Measurements from ENCODE around the gene TRIM9.
"Not testable (repeated sequence)": the region's sequence is repeated elsewhere in the genome, so short reads cannot be mapped to it uniquely, and the experiment has no call there.

Gene TRIM9

GRCh38 chr14:50961605-50962221, 133.2 kb downstream of the TRIM9 start:
- Histone ChIP-seq H3K4me3 (no peak overlapping the region), H3K27ac (no peak overlapping the region), H3K36me3 (no peaks in the 10 kb centered on the region), H3K9ac (no peak overlapping the region), H3K4me1 (no peaks in the 10 kb centered on the region), H3K27me3 (no peaks in the 10 kb centered on the region), H3K4me2 (no peak overlapping the region), H3K9me3 (no peaks in the 10 kb centered on the region), H4K20me1 (no peaks in the 10 kb centered on the region)
- TF ChIP-seq Cebpa-rat (IDR thresholded peaks at IDR 0.05), result no peak

DNA sequence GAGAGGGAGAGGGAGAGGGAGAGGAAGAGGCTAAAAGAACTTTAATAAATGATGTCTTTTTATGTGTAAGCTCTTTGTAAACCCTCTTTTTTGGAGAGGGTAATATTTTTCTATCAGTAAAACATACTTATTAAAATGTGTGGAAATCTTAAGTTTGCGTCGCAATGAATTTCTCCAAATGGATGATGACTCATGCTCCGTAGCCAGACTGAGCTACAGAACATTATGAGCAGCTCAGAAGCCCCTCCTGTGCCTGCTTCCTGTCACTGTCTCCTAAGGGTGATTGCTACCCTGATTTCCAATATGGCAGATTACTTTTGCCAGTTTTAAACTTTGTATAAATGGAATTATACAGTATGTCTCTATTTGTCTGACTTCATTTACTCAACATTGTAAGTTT, 137.6 kb downstream of the TRIM9 start:
- H3K4me1 ChIP-seq, result no peaks in the 10 kb centered on the region

DNA sequence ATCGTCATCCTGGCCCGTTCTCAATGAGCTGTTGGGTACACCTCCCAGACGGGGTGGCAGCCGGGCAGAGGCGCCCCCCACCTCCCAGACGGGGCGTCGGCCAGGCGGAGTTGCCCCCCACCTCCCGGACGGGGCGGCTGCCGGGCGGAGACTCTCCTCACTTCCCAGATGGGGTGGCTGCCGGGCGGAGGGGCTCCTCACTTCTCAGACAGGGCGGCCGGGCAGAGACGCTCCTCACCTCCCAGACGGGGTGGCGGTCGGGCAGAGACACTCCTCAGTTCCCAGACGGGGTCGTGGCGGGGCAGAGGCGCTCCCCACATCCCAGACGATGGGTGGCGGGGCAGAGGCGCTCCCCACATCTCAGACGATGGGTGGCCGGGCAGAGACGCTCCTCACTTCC, 138.5 kb downstream of the TRIM9 start:
- not testable (repeated sequence) for H3K36me3 ChIP-seq, H3K27ac ChIP-seq, H3K4me2 ChIP-seq, H3K9ac ChIP-seq, H3K9me3 ChIP-seq, H3K4me1 ChIP-seq, H3K27me3 ChIP-seq, H3K4me3 ChIP-seq, H4K20me1 ChIP-seq

More for the DNA sequence above, 137.6 kb downstream of the TRIM9 start:
- Histone ChIP-seq H3K4me2 (no peak overlapping the region), H3K27ac (no peak overlapping the region), H3K9me3 (no peaks in the 10 kb centered on the region), H4K20me1 (no peaks in the 10 kb centered on the region), H3K36me3 (no peaks in the 10 kb centered on the region), H3K27me3 (no peaks in the 10 kb centered on the region), H3K4me3 (no peak overlapping the region), H3K9ac (no peak overlapping the region)
- no peak for TF ChIP-seq Cebpa-rat (IDR thresholded peaks at IDR 0.05)

DNA sequence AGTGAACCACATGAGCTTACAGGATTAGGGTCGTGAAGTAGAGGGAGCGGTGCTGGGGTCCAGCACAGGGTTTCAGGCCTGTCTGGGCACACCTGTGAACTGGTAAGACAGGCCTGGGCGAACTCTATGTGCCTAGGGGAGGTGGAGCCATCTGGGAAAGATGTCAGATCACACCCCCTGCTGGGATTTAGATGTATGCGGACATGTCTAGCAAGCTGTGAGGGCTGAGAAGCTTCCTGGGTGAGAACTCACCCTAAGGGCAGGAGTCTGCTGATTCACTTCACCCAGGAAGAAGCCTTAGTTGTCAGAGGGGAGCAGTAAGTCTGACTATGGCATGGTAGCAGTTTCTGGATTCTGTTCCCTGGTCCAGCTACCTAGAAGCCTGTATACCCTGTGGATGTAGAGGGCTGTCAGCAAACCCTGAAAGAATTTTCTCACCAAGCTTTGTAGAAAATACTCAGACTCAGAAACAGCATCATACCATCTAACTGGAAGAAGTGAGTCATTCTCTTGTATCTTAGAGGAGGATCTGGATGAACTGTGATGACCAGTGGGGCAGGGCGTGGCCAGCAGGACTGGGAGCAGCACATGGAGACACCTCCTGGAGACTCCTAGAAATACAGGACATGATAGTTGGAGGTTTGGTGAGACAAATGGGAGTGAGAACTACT, 139.4 kb downstream of the TRIM9 start:
- Histone ChIP-seq H3K9me3 (no peaks in the 10 kb centered on the region), H3K27me3 (no peaks in the 10 kb centered on the region), H3K9ac (no peak overlapping the region), H3K4me2 (no peak overlapping the region), H3K27ac (no peak overlapping the region), H3K36me3 (no peaks in the 10 kb centered on the region), H4K20me1 (no peaks in the 10 kb centered on the region), H3K4me1 (peaks cover 5% of the 10 kb centered on the region; the same call in 1 of the 2 replicates), H3K4me3 (no peak overlapping the region)
- TF ChIP-seq Cebpa-rat (IDR thresholded peaks at IDR 0.05), result no peak

DNA sequence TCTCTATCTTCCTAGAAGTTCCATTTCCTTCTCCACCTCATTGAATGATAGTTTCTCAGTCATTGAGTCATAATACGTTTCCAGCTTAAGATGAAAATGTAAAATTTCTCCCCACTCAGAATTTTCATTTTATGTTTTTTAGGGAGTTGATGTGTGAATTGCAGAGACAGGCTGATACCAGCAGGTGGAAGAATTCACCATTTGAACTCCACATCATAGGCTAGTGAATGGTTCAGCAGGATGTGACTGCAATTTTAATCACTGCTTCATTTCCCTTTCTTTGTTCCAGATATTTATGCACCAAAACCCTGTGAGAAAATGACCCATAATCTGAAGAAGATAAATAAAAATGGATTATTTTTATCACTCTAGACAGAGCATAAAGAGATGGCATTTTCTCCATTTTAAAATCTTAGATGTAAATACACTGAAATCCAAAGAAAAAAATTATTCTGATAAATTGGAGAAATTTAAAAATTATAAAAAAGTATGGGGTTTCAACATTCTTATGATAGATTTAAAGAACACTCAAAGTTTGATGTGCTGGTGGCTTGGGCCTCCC, 140.0 kb downstream of the TRIM9 start:
- Histone ChIP-seq H3K9ac (no peak overlapping the region), H3K27me3 (no peaks in the 10 kb centered on the region), H3K4me2 (no peak overlapping the region), H3K36me3 (no peaks in the 10 kb centered on the region), H3K4me3 (no peak overlapping the region), H4K20me1 (no peaks in the 10 kb centered on the region), H3K9me3 (no peaks in the 10 kb centered on the region), H3K27ac (no peak overlapping the region), H3K4me1 (peaks cover 5% of the 10 kb centered on the region; the same call in 1 of the 2 replicates)
- TF ChIP-seq Cebpa-rat (IDR thresholded peaks at IDR 0.05), result no peak

DNA sequence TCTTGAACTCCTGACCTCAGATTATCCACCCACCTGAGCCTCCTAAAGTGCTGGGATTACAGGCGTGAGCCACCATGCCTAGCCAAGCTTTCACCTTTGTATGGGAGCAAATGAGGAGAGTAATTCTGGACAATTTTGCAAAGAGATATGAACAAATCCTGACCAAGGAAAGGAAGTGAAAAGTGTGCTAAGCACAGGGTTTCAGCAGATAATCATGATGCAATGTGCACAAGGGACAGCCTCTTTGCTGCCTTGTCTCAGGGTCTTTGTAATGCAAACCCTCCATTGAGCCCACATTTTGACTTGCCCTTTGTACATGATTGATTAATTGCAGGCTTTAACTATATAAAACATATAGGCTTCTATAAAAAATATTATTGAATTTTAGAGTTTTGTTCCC, 141.4 kb downstream of the TRIM9 start:
- TF ChIP-seq Cebpa-rat (IDR thresholded peaks at IDR 0.05), result no peak
- H4K20me1 ChIP-seq, result no peaks in the 10 kb centered on the region
- H3K27me3 ChIP-seq, result no peaks in the 10 kb centered on the region
- no peak overlapping the region for H3K9ac ChIP-seq
- H3K27ac ChIP-seq, result no peak overlapping the region
- no peak overlapping the region for H3K4me2 ChIP-seq
- peaks cover 5% of the 10 kb centered on the region; the same call in 1 of the 2 replicates for H3K4me1 ChIP-seq
- H3K9me3 ChIP-seq, result peaks cover 8% of the 10 kb centered on the region; the same call in 1 of the 2 replicates
- no peak overlapping the region for H3K4me3 ChIP-seq
- H3K36me3 ChIP-seq, result no peaks in the 10 kb centered on the region

DNA sequence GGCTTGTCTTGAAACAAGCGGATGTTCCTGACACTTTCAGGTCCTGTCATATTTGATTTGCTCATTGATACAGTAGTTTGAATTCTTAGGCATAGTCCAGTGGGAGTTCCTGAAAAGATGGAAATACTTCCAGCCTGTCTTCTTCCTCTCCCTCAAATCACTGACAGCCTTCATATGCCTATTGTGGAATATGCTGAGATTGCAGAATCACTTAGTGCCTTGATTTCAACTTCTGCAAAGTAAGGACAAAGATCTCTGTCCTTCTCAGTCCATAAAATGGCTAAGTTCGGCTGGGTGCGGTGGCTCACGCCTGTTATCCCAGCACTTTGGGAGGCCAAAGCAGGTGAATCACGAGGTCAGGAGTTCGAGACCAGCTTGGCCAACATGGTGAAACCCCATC, 143.9 kb downstream of the TRIM9 start:
- H4K20me1 ChIP-seq, result no peaks in the 10 kb centered on the region
- no peak overlapping the region for H3K4me2 ChIP-seq
- peaks cover 5% of the 10 kb centered on the region; the same call in 1 of the 2 replicates for H3K4me1 ChIP-seq
- no peak overlapping the region for H3K4me3 ChIP-seq
- H3K27me3 ChIP-seq, result no peaks in the 10 kb centered on the region
- H3K9ac ChIP-seq, result no peak overlapping the region
- H3K9me3 ChIP-seq, result peaks cover 16% of the 10 kb centered on the region; the same call in 1 of the 2 replicates
- H3K27ac ChIP-seq, result no peak overlapping the region
- TF ChIP-seq Cebpa-rat (IDR thresholded peaks at IDR 0.05), result no peak
- H3K36me3 ChIP-seq, result no peaks in the 10 kb centered on the region

DNA sequence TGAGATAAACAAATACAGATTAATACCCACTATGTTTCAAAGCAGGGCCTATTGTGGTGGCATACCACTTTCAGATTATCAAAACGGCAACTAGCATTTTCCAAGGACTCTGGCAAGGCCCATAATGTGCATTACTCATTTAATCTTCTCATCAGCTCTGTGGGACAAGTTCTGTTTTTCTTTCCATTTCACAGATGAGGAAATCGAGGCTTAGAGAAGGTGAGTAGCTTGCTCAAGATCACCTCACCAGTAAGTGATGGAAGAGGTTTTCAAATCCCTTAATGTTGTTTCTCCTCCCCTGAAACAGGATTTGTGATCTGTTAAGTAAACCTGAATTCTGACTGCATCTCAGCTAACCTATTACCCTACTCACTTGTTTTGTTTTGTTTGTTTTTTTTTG, 146.7 kb downstream of the TRIM9 start:
- H3K27ac ChIP-seq, result no peak overlapping the region
- no peak overlapping the region for H3K4me3 ChIP-seq
- H3K4me1 ChIP-seq, result peaks cover 18% of the 10 kb centered on the region
- no peaks in the 10 kb centered on the region for H4K20me1 ChIP-seq
- H3K27me3 ChIP-seq, result peaks cover 23% of the 10 kb centered on the region
- no peak overlapping the region for H3K4me2 ChIP-seq
- H3K9me3 ChIP-seq, result peaks cover 16% of the 10 kb centered on the region; the same call in 1 of the 2 replicates
- no peak for TF ChIP-seq Cebpa-rat (IDR thresholded peaks at IDR 0.05)
- H3K9ac ChIP-seq, result no peak overlapping the region
- no peaks in the 10 kb centered on the region for H3K36me3 ChIP-seq

- H4K20me1 ChIP-seq, result no peaks in the 10 kb centered on the region
- H3K9ac ChIP-seq, result no peak overlapping the region
- H3K4me3 ChIP-seq, result no peak overlapping the region
- H3K27me3 ChIP-seq, result peaks cover 30% of the 10 kb centered on the region
- H3K27ac ChIP-seq, result no peak overlapping the region
- no peaks in the 10 kb centered on the region for H3K36me3 ChIP-seq
- H3K9me3 ChIP-seq, result peaks cover 16% of the 10 kb centered on the region
- no peak overlapping the region for H3K4me2 ChIP-seq
- no peak for TF ChIP-seq Cebpa-rat (IDR thresholded peaks at IDR 0.05)
- peaks cover 18% of the 10 kb centered on the region for H3K4me1 ChIP-seq
Measured at GRCh38 chr14:50947446-50947845, 147.5 kb downstream of the TRIM9 start.

GRCh38 chr14:50946234-50946935, 148.5 kb downstream of the TRIM9 start:
- TF ChIP-seq Cebpa-rat (IDR thresholded peaks at IDR 0.05), result no peak
- Histone ChIP-seq H3K4me1 (peaks cover 13% of the 10 kb centered on the region), H3K9ac (no peak overlapping the region), H3K9me3 (peaks cover 16% of the 10 kb centered on the region), H4K20me1 (no peaks in the 10 kb centered on the region), H3K4me2 (no peak overlapping the region), H3K27me3 (peaks cover 41% of the 10 kb centered on the region), H3K4me3 (no peak overlapping the region), H3K27ac (no peak overlapping the region), H3K36me3 (no peaks in the 10 kb centered on the region)

Measured in BLaER1 (cell line).